GM12801 (cell line): ENCODE data around the gene SGCE.

Experiments used
- CTCF ChIP-seq: IDR thresholded peaks from one replicate; pipeline ENCODE4 v1.5.1; 2011; ENCODE audit warnings: control low read depth; ENCODE audit not compliant: insufficient read length; ENCODE audit errors: extremely low read depth

Gene SGCE

GRCh38 chr7:94565247-94565894 is 90.6 kb downstream of the SGCE start:
- TF ChIP-seq CTCF, result no peak

- TF ChIP-seq CTCF, result no peak
Observed at GRCh38 chr7:94562525-94562924, 93.4 kb downstream of the SGCE start.

- TF ChIP-seq CTCF, result no peak
Observed at GRCh38 chr7:94561841-94562514, 94.0 kb downstream of the SGCE start.

- no peak for TF ChIP-seq CTCF
Observed at GRCh38 chr7:94559972-94560371, 96.0 kb downstream of the SGCE start.

- no peak for TF ChIP-seq CTCF
Observed at GRCh38 chr7:94557215-94557614, 98.7 kb downstream of the SGCE start.

GRCh38 chr7:94556028-94556427 is 99.9 kb downstream of the SGCE start:
- no peak for TF ChIP-seq CTCF

- no peak for TF ChIP-seq CTCF
Observed at GRCh38 chr7:94547126-94547525, 108.8 kb downstream of the SGCE start.

- TF ChIP-seq CTCF, result no peak
Observed at GRCh38 chr7:94540428-94540827, 115.5 kb downstream of the SGCE start.
